Muscle layer of duodenum (tissue), 2 donors: ENCODE measurements around the gene UBE2Q2.

Source experiments
- H3K27ac ChIP-seq: one replicate; pipeline ENCODE4 v1.7.0; 2013; ENCODE audit warnings: mild to moderate bottlenecking, low read length
- H3K27me3 ChIP-seq: one replicate; pipeline ENCODE4 v1.7.0; 2013; ENCODE audit warnings: low read depth, mild to moderate bottlenecking, control low read depth, low read length
- H3K36me3 ChIP-seq, 2 donors: one replicate each; pipeline ENCODE4 v1.7.0; 2013; ENCODE audit warnings: low read length in 2 of 2, control low read depth in 1 of 2, mild to moderate bottlenecking in 1 of 2; ENCODE audit not compliant: insufficient read depth in 2 of 2, control insufficient read depth in 1 of 2
- H3K4me1 ChIP-seq, 2 donors: one replicate each; pipeline ENCODE4 v1.7.0; 2013; ENCODE audit warnings: low read length in 2 of 2, mild to moderate bottlenecking in 2 of 2, control low read depth in 1 of 2, moderate library complexity in 1 of 2; ENCODE audit not compliant: insufficient read depth in 2 of 2, control insufficient read depth in 1 of 2
- H3K4me3 ChIP-seq, 2 donors: one replicate each; pipeline ENCODE4 v1.7.0; 2013; ENCODE audit warnings: low read length in 2 of 2, low read depth in 1 of 2, mild to moderate bottlenecking in 1 of 2
- H3K9me3 ChIP-seq, 2 donors: one replicate each; pipeline ENCODE4 v1.7.0; 2013; ENCODE audit warnings: low read length in 2 of 2, control low read depth in 1 of 2, mild to moderate bottlenecking in 1 of 2; ENCODE audit not compliant: control insufficient read depth in 1 of 2
- donor health status: healthy.

UBE2Q2 gene

GRCh38 chr15:75811626-75812025 is 31.6 kb upstream of the UBE2Q2 start:
- H3K27ac ChIP-seq, result no peak overlapping the region
- no peaks in the 10 kb centered on the region for H3K9me3 ChIP-seq
- H3K4me1 ChIP-seq, result no peaks in the 10 kb centered on the region
- H3K4me3 ChIP-seq, result no peak overlapping the region
- no peaks in the 10 kb centered on the region for H3K27me3 ChIP-seq
- no peaks in the 10 kb centered on the region for H3K36me3 ChIP-seq

- H3K9me3 ChIP-seq, result no peaks in the 10 kb centered on the region
- no peaks in the 10 kb centered on the region for H3K4me1 ChIP-seq
- no peaks in the 10 kb centered on the region for H3K27me3 ChIP-seq
- no peak overlapping the region for H3K4me3 ChIP-seq
- H3K27ac ChIP-seq, result no peak overlapping the region
- no peaks in the 10 kb centered on the region for H3K36me3 ChIP-seq
Observed at GRCh38 chr15:75814794-75815193, 28.5 kb upstream of the UBE2Q2 start.

- Histone ChIP-seq H3K36me3 (no peaks in the 10 kb centered on the region), H3K4me1 (no peaks in the 10 kb centered on the region), H3K4me3 (no peak overlapping the region), H3K27ac (no peak overlapping the region), H3K9me3 (no peaks in the 10 kb centered on the region), H3K27me3 (no peaks in the 10 kb centered on the region)
Observed at GRCh38 chr15:75815811-75816719, 27.2 kb upstream of the UBE2Q2 start.

- no peaks in the 10 kb centered on the region for H3K36me3 ChIP-seq
- peak overlapping the region in 1 of 2 donors; percentile 46 for H3K4me3 ChIP-seq
- no peak overlapping the region for H3K27ac ChIP-seq
- no peaks in the 10 kb centered on the region for H3K9me3 ChIP-seq
- no peaks in the 10 kb centered on the region for H3K27me3 ChIP-seq
- H3K4me1 ChIP-seq, result no peaks in the 10 kb centered on the region
Observed at GRCh38 chr15:75817138-75817935, 25.9 kb upstream of the UBE2Q2 start.

GRCh38 chr15:75820206-75820605 is 23.0 kb upstream of the UBE2Q2 start:
- no peaks in the 10 kb centered on the region for H3K4me1 ChIP-seq
- no peak overlapping the region for H3K27ac ChIP-seq
- H3K9me3 ChIP-seq, result no peaks in the 10 kb centered on the region
- H3K27me3 ChIP-seq, result no peaks in the 10 kb centered on the region
- no peak overlapping the region for H3K4me3 ChIP-seq
- H3K36me3 ChIP-seq, result no peaks in the 10 kb centered on the region

- Histone ChIP-seq H3K27ac (no peak overlapping the region), H3K36me3 (no peaks in the 10 kb centered on the region), H3K4me1 (no peaks in the 10 kb centered on the region), H3K9me3 (no peaks in the 10 kb centered on the region), H3K27me3 (no peaks in the 10 kb centered on the region), H3K4me3 (no peak overlapping the region)
Observed at GRCh38 chr15:75821786-75822345, 21.4 kb upstream of the UBE2Q2 start.

- no peak overlapping the region for H3K4me3 ChIP-seq
Observed at GRCh38 chr15:75822685-75823278, 20.5 kb upstream of the UBE2Q2 start.

GRCh38 chr15:75823860-75824613 is 19.2 kb upstream of the UBE2Q2 start:
- Histone ChIP-seq H3K4me1 (no peaks in the 10 kb centered on the region), H3K4me3 (no peak overlapping the region), H3K27me3 (no peaks in the 10 kb centered on the region), H3K36me3 (no peaks in the 10 kb centered on the region), H3K27ac (no peak overlapping the region), H3K9me3 (no peaks in the 10 kb centered on the region)

More at GRCh38 chr15:75822685-75823278, 20.5 kb upstream of the UBE2Q2 start:
- H3K27me3 ChIP-seq, result no peaks in the 10 kb centered on the region
- no peaks in the 10 kb centered on the region for H3K36me3 ChIP-seq
- H3K4me1 ChIP-seq, result no peaks in the 10 kb centered on the region
- no peak overlapping the region for H3K27ac ChIP-seq
- H3K9me3 ChIP-seq, result no peaks in the 10 kb centered on the region

- Histone ChIP-seq H3K4me3 (no peak overlapping the region), H3K36me3 (no peaks in the 10 kb centered on the region), H3K27me3 (no peaks in the 10 kb centered on the region), H3K9me3 (no peaks in the 10 kb centered on the region), H3K27ac (no peak overlapping the region), H3K4me1 (no peaks in the 10 kb centered on the region)
Observed at GRCh38 chr15:75827691-75828090, 15.6 kb upstream of the UBE2Q2 start.

GRCh38 chr15:75828429-75828828 is 14.8 kb upstream of the UBE2Q2 start:
- H3K4me3 ChIP-seq, result no peak overlapping the region
- no peaks in the 10 kb centered on the region for H3K9me3 ChIP-seq
- H3K27ac ChIP-seq, result no peak overlapping the region
- H3K4me1 ChIP-seq, result no peaks in the 10 kb centered on the region
- H3K27me3 ChIP-seq, result no peaks in the 10 kb centered on the region
- no peaks in the 10 kb centered on the region for H3K36me3 ChIP-seq
